Measurements from ENCODE around the gene KRI1.

The KRI1 gene

GRCh38 chr19:10593148-10593547 lies 27.3 kb upstream of the KRI1 start:
- TF ChIP-seq, protein P1, sequence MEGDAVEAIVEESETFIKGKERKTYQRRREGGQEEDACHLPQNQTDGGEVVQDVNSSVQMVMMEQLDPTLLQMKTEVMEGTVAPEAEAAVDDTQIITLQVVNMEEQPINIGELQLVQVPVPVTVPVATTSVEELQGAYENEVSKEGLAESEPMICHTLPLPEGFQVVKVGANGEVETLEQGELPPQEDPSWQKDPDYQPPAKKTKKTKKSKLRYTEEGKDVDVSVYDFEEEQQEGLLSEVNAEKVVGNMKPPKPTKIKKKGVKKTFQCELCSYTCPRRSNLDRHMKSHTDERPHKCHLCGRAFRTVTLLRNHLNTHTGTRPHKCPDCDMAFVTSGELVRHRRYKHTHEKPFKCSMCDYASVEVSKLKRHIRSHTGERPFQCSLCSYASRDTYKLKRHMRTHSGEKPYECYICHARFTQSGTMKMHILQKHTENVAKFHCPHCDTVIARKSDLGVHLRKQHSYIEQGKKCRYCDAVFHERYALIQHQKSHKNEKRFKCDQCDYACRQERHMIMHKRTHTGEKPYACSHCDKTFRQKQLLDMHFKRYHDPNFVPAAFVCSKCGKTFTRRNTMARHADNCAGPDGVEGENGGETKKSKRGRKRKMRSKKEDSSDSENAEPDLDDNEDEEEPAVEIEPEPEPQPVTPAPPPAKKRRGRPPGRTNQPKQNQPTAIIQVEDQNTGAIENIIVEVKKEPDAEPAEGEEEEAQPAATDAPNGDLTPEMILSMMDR (IDR thresholded peaks at IDR 0.05; ENCODE audit: low read depth, low read length) = no peak
- no peaks in the 10 kb centered on the region for H3K4me1 ChIP-seq
- no peaks in the 10 kb centered on the region for H3K9me3 ChIP-seq
- H3K27me3 ChIP-seq = peaks cover 15% of the 10 kb centered on the region
- DNase-seq = no peak
- no peak overlapping the region for H3K4me3 ChIP-seq (ENCODE audit: low read depth, low read length)
- no peaks in the 10 kb centered on the region for H3K36me3 ChIP-seq

DNA sequence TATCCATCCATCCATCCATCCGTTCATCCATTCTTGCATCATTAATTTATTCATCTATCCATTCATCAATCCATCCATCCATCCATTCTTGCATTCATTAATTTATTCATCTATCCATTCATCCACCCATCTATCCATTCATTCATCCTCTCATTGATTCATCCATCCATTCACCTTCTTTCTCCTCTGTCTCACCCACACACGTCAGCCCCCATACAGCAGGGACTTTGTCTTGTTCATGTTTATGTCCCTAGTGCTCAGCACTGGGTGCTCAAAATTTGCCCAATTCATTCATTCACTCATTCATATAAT lies 22.0 kb upstream of the KRI1 start:
- TF ChIP-seq, protein P1 (IDR thresholded peaks at IDR 0.05; ENCODE audit: low read depth, low read length) = no peak
- no peak for DNase-seq
- Histone ChIP-seq H3K4me3 (ENCODE audit: low read depth, low read length) (no peak overlapping the region), H3K27me3 (peaks cover 22% of the 10 kb centered on the region), H3K4me1 (no peaks in the 10 kb centered on the region), H3K9me3 (no peaks in the 10 kb centered on the region), H3K36me3 (no peaks in the 10 kb centered on the region)

DNA sequence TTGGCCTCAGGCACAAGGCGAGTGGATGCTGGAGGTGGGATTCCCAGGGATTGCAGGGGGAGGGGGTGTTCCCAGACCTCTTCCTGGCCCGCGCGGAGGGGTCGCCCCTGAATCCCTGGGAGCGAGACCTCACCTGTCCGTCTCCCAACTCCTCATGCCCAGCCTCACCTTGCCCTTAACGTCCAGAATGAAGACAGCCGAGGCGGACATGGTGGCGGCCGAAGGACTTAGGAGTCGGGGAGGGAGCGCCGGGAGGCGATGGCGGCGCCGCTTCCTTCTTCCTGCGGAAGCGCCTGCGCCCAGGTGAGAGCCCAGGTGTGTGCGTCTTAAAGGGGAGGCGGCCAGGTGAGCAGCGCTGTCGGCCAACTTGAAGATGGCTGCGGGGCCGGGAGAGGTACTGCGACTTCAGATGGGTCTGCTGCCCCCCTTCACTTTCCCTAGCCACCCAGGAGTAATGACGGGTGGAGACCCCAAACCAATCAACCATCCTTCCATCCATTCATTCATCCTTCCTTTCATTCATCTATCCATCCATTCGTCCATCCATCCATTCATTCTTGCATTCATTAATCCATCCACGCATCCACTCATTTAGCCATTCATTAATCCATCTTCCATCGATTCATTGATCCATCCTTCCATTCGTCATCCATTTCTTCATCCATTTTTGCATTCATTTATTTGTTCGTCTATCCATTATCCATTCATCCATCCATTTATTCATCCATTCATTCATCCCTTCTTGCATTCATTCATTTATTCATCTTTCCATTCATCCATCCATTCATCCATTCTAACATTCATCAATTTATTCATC lies 21.4 kb upstream of the KRI1 start, which contains the start of gene AP1M2:
TSS of gene AP1M2 (minus strand) at position 291 of the 817 bp plus-strand sequence. CDS start at position 210, 81 bp downstream.
- peaks cover 22% of the 10 kb centered on the region for H3K27me3 ChIP-seq
- no peaks in the 10 kb centered on the region for H3K9me3 ChIP-seq
- H3K36me3 ChIP-seq = no peaks in the 10 kb centered on the region
- DNase-seq = no peak
- TF ChIP-seq, protein P1 (IDR thresholded peaks at IDR 0.05; ENCODE audit: low read depth, low read length) = no peak
- no peaks in the 10 kb centered on the region for H3K4me1 ChIP-seq
- H3K4me3 ChIP-seq (ENCODE audit: low read depth, low read length) = no peak within 1 kb of the TSS

DNA sequence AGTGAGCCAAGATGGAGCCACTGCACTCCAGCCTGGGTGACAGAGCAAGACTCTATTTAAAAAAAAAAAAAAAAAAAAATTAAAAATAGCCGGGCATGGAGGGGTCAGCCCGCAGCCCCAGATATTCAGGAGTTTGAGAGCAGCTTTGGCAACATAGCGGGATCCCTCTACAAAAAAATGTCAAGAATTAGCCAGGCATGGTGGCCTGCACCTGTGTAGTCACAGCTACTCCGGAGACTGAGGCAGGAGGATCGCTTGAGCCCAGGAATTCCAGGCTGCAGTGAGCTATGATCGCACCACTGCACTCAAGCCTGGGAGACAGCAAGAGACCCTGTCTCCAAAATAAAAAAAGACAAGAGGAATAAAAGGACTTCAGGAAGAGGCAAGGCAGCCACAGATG lies 20.6 kb upstream of the KRI1 start:
- Histone ChIP-seq H3K4me1 (no peaks in the 10 kb centered on the region), H3K4me3 (ENCODE audit: low read depth, low read length) (no peak overlapping the region), H3K9me3 (no peaks in the 10 kb centered on the region), H3K36me3 (no peaks in the 10 kb centered on the region), H3K27me3 (peaks cover 22% of the 10 kb centered on the region)
- DNase-seq = no peak
- TF ChIP-seq, protein P1 (IDR thresholded peaks at IDR 0.05; ENCODE audit: low read depth, low read length) = no peak

- TF ChIP-seq, protein P1 (IDR thresholded peaks at IDR 0.05; ENCODE audit: low read depth, low read length) = no peak
- Histone ChIP-seq H3K27me3 (peaks cover 16% of the 10 kb centered on the region), H3K36me3 (no peaks in the 10 kb centered on the region), H3K9me3 (no peaks in the 10 kb centered on the region), H3K4me3 (ENCODE audit: low read depth, low read length) (no peak overlapping the region), H3K4me1 (no peaks in the 10 kb centered on the region)
- DNase-seq = no peak
Measured at GRCh38 chr19:10583036-10583776, 17.4 kb upstream of the KRI1 start.

GRCh38 chr19:10582091-10582490 lies 16.3 kb upstream of the KRI1 start:
- H3K4me3 ChIP-seq (ENCODE audit: low read depth, low read length) = no peak overlapping the region
- no peaks in the 10 kb centered on the region for H3K36me3 ChIP-seq
- H3K9me3 ChIP-seq = no peaks in the 10 kb centered on the region
- TF ChIP-seq, protein P1 (IDR thresholded peaks at IDR 0.05; ENCODE audit: low read depth, low read length) = no peak
- peaks cover 7% of the 10 kb centered on the region for H3K27me3 ChIP-seq
- H3K4me1 ChIP-seq = no peaks in the 10 kb centered on the region
- no peak for DNase-seq
